ENCODE measurements around the gene UBA7.

- TF ChIP-seq CTCF (IDR thresholded peaks at IDR 0.05; ENCODE audit: low read length) (no peak), EZH2 (IDR thresholded peaks at IDR 0.05; ENCODE audit: borderline replicate concordance, low read length) (no peak)
These were observed 18.5 kb downstream of the UBA7 start for GRCh38 chr3:49794926-49795905.

Data from OCI-LY1 (cell line).